Neural cell (in vitro differentiated cells): ENCODE data around the gene NUFIP2.

Experiments used
- EZH2 ChIP-seq: fragments of 200-600, 300-800 bp; shearing (Covaris generic), sonication (generic); IDR thresholded peaks from 2 replicates; pipeline ENCODE4 v1.6.1; 2014; ENCODE audit warnings: antibody characterized with exemption, low read length, borderline replicate concordance, mild to moderate bottlenecking; ENCODE audit not compliant: insufficient read depth, poor library complexity, severe bottlenecking
- REST ChIP-seq: IDR thresholded peaks from 2 replicates; pipeline ENCODE4 v1.6.1; 2012; ENCODE audit warnings: borderline replicate concordance
- TF ChIP-seq, protein P1 (sequence below): fragments of 450-650 bp; IDR thresholded peaks from 2 replicates; pipeline ENCODE4 v1.5.1; 2014; ENCODE audit warnings: antibody characterized with exemption, mild to moderate bottlenecking, moderate library complexity; ENCODE audit not compliant: poor library complexity, severe bottlenecking

- no peak for TF ChIP-seq EZH2
- no peak for TF ChIP-seq REST
- TF ChIP-seq, protein P1, sequence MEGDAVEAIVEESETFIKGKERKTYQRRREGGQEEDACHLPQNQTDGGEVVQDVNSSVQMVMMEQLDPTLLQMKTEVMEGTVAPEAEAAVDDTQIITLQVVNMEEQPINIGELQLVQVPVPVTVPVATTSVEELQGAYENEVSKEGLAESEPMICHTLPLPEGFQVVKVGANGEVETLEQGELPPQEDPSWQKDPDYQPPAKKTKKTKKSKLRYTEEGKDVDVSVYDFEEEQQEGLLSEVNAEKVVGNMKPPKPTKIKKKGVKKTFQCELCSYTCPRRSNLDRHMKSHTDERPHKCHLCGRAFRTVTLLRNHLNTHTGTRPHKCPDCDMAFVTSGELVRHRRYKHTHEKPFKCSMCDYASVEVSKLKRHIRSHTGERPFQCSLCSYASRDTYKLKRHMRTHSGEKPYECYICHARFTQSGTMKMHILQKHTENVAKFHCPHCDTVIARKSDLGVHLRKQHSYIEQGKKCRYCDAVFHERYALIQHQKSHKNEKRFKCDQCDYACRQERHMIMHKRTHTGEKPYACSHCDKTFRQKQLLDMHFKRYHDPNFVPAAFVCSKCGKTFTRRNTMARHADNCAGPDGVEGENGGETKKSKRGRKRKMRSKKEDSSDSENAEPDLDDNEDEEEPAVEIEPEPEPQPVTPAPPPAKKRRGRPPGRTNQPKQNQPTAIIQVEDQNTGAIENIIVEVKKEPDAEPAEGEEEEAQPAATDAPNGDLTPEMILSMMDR: no peak
Measured at GRCh38 chr17:29283961-29284360, 10.0 kb downstream of the NUFIP2 start.
